Hepatocyte (in vitro differentiated cells): ENCODE data around the gene ANKLE2. TPM values are rescaled to one million over a fixed set of nuclear protein-coding genes. Genes with fewer than 3 reads are reported as not detected.

ENCODE experiments used
- DNase-seq: peaks from one replicate; pipeline ENCODE4 v3.0.0-alpha.2; 2016; ENCODE audit warnings: low spot score
- H2AFZ ChIP-seq: fragments of 200-600 bp; sonication (generic); 2 replicates; pipeline ENCODE4 v1.6.0; 2016; ENCODE audit warnings: antibody characterized with exemption, mild to moderate bottlenecking
- H3K27ac ChIP-seq: fragments of 200-600 bp; sonication (generic); 2 replicates; pipeline ENCODE4 v1.5.1; 2016; ENCODE audit warnings: mild to moderate bottlenecking
- H3K27me3 ChIP-seq: fragments of 200-600 bp; sonication (generic); 2 replicates; pipeline ENCODE4 v1.6.1; 2016
- H3K36me3 ChIP-seq: fragments of 200-600 bp; sonication (generic); replicated peaks from 2 replicates; pipeline ENCODE4 v1.5.1; 2016; ENCODE audit warnings: low read depth; ENCODE audit not compliant: insufficient read depth
- H3K4me1 ChIP-seq: fragments of 200-600 bp; sonication (generic); 2 replicates; pipeline ENCODE4 v1.5.1; 2016; ENCODE audit warnings: mild to moderate bottlenecking, moderate library complexity; ENCODE audit not compliant: insufficient read depth
- H3K4me2 ChIP-seq: fragments of 200-600 bp; sonication (generic); 2 replicates; pipeline ENCODE4 v1.6.0; 2016
- H3K4me3 ChIP-seq: fragments of 200-600 bp; sonication (generic); 2 replicates; pipeline ENCODE4 v1.5.1; 2016; ENCODE audit warnings: mild to moderate bottlenecking
- H3K79me2 ChIP-seq: fragments of 200-600 bp; sonication (generic); 2 replicates; pipeline ENCODE4 v1.6.0; 2017; ENCODE audit warnings: mild to moderate bottlenecking
- H3K9me2 ChIP-seq: fragments of 200-600 bp; sonication (generic); replicated peaks from 2 replicates; pipeline ENCODE4 v1.6.0; 2017; ENCODE audit warnings: mild to moderate bottlenecking; ENCODE audit not compliant: insufficient read depth
- H3K9me3 ChIP-seq: fragments of 200-600 bp; sonication (generic); 2 replicates; pipeline ENCODE4 v1.5.1; 2016; ENCODE audit warnings: low read depth, mild to moderate bottlenecking
- H4K20me1 ChIP-seq: fragments of 200-600 bp; sonication (generic); 2 replicates; pipeline ENCODE4 v1.6.0; 2016; ENCODE audit warnings: mild to moderate bottlenecking; ENCODE audit not compliant: insufficient read depth, poor library complexity, severe bottlenecking
- CTCF ChIP-seq: fragments of 200-600 bp; sonication (generic); IDR thresholded peaks from 2 replicates; pipeline ENCODE4 v1.5.1; 2016; ENCODE audit warnings: antibody characterized with exemption, mild to moderate bottlenecking; ENCODE audit not compliant: poor library complexity
- EZH2 ChIP-seq: fragments of 200-600 bp; sonication (generic); IDR thresholded peaks from 2 replicates; pipeline ENCODE4 v1.6.1; 2016; ENCODE audit warnings: antibody characterized with exemption, mild to moderate bottlenecking, borderline replicate concordance
- EZH2phosphoT487 ChIP-seq: fragments of 200-600 bp; sonication (generic); IDR thresholded peaks from one replicate; pipeline ENCODE4 v1.6.1; 2018; ENCODE audit warnings: antibody characterized with exemption, mild to moderate bottlenecking, low read depth, moderate library complexity; ENCODE audit not compliant: unreplicated experiment, severe bottlenecking
- WGBS: methylation state at CpG from one replicate; pipeline ENCODE4 v1.1.6; 2016; ENCODE audit warnings: low lambda C conversion rate; ENCODE audit errors: missing lambda C conversion rate; 5-methylcytosine and 5-hydroxymethylcytosine counted together
- polyA plus RNA-seq: library from polyadenylated mRNA; unstranded; fragments of >200 nt; fragmentation: Nextera tagmentation; extraction: Ambion mirVana; gene quantifications from 2 replicates; pipeline ENCODE4 v1.2.1, GENCODE V29; 2016
- total RNA-seq: library from RNA; depleted of rRNA; stranded (reverse); fragments of >200 nt; gene quantifications from 2 replicates; pipeline ENCODE4 v1.2.3, GENCODE V29; 2014

ANKLE2 gene
- total and polyA plus RNA-seq, 2 experiments from 2014 or later = 45.3 to 70.3 TPM

- Histone ChIP-seq H3K4me1 (no peaks in the 10 kb centered on the region), H3K36me3 (no peaks in the 10 kb centered on the region), H3K4me3 (peak within 1 kb of the TSS; percentile 78), H3K27me3 (no peaks in the 10 kb centered on the region), H3K9me3 (no peaks in the 10 kb centered on the region), H3K9me2 (no peaks in the 10 kb centered on the region), H3K79me2 (peaks cover 40% of the 10 kb centered on the region), H3K27ac (peak within 1 kb of the TSS; percentile 85), H4K20me1 (no peaks in the 10 kb centered on the region), H3K4me2 (peak within 1 kb of the TSS; percentile 94), H2AFZ (peak within 1 kb of the TSS; percentile 94)
- under 1% methylated on average over 63 of the region's 94 CpGs for WGBS
- TF ChIP-seq CTCF (no peak), EZH2phosphoT487 (no peak), EZH2 (no peak)
- DNase-seq = peak; percentile 94
Observed at GRCh38 chr12:132710405-132711079, 51.1 kb downstream of the ANKLE2 start, which contains the start of gene PGAM5. Gene PGAM5, plus strand, starts transcription at chr12:132710842. Its CDS starts 35 bp downstream, at chr12:132710877.

GRCh38 chr12:132710043-132710404, 51.6 kb downstream of the ANKLE2 start:
- peak overlapping the region; percentile 78 for H3K4me3 ChIP-seq
- H3K4me1 ChIP-seq = no peaks in the 10 kb centered on the region
- no peaks in the 10 kb centered on the region for H3K36me3 ChIP-seq
- peak overlapping the region; percentile 94 for H3K4me2 ChIP-seq
- H3K27ac ChIP-seq = peak overlapping the region; percentile 85
- TF ChIP-seq EZH2 (no peak), CTCF (no peak), EZH2phosphoT487 (no peak)
- no peaks in the 10 kb centered on the region for H3K9me2 ChIP-seq
- no peaks in the 10 kb centered on the region for H3K27me3 ChIP-seq
- peaks cover 40% of the 10 kb centered on the region for H3K79me2 ChIP-seq
- H2AFZ ChIP-seq = peak overlapping the region; percentile 94
- no peak for DNase-seq
- no peaks in the 10 kb centered on the region for H4K20me1 ChIP-seq
- 1% methylated on average over 25 of the region's 26 CpGs for WGBS
- H3K9me3 ChIP-seq = no peaks in the 10 kb centered on the region

GRCh38 chr12:132708150-132708549, 53.5 kb downstream of the ANKLE2 start:
- DNase-seq = no peak
- H3K4me2 ChIP-seq = no peak overlapping the region
- H3K4me3 ChIP-seq = no peak overlapping the region
- no peaks in the 10 kb centered on the region for H3K36me3 ChIP-seq
- TF ChIP-seq EZH2 = no peak
- no peak for TF ChIP-seq EZH2phosphoT487
- TF ChIP-seq CTCF = no peak
- no peak overlapping the region for H3K27ac ChIP-seq
- H3K27me3 ChIP-seq = no peaks in the 10 kb centered on the region
- H3K4me1 ChIP-seq = no peaks in the 10 kb centered on the region
- H3K9me2 ChIP-seq = no peaks in the 10 kb centered on the region
- peaks cover 27% of the 10 kb centered on the region for H3K79me2 ChIP-seq
- H4K20me1 ChIP-seq = no peaks in the 10 kb centered on the region
- 86% methylated on average over 2 of the region's 2 CpGs for WGBS
- no peaks in the 10 kb centered on the region for H3K9me3 ChIP-seq
- H2AFZ ChIP-seq = no peak overlapping the region
